ENCODE results near the gene KRT7. TPM values are rescaled to one million over a fixed set of nuclear protein-coding genes. Genes with fewer than 3 reads are reported as not detected.

The KRT7 gene
- total and polyA plus RNA-seq, 2 donors = 2.8 to 34.7 TPM

DNA sequence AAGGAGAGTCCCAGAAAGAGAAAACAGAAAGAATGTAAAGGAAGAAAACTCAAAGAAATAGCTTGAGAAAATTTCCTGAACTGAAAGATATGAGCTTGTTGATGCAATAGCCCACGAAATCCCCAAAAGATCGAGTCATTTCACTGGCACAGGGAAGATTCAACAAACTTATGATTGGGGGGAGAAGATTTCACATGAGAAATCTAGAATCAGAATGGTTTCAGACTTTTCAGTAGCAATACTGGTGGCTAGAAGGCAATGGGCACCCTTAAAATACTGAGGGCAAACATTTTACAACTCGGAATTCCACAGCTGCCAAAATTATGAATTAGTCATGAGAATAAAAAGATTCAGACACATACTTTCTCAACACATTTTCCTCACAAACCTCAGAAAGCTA is 8.9 kb upstream of the KRT7 start:
- DNase-seq (ENCODE audit: low read depth in 6 of 9, low spot score in 9 of 9) = no peak
- WGBS = 78% methylated on average over 3 of the region's 3 CpGs
- no peak overlapping the region for H3K4me3 ChIP-seq (ENCODE audit: low read length in 2 of 2)
- no peaks in the 10 kb centered on the region for H3K36me3 ChIP-seq (ENCODE audit: control insufficient read depth in 2 of 2, insufficient read depth in 2 of 2, low read length in 1 of 2)
- H3K4me1 ChIP-seq (ENCODE audit: control insufficient read depth in 2 of 2, insufficient read depth in 2 of 2, low read length in 2 of 2) = no peaks in the 10 kb centered on the region
- H3K27ac ChIP-seq (ENCODE audit: low read depth in 1 of 2, low read length in 1 of 2) = no peak overlapping the region
- no peaks in the 10 kb centered on the region for H3K9me3 ChIP-seq (ENCODE audit: control insufficient read depth in 2 of 2, insufficient read depth in 1 of 2, low read length in 1 of 2)
- peaks cover 0 to 20% of the 10 kb centered on the region in 2 donors for H3K27me3 ChIP-seq (ENCODE audit: control insufficient read depth in 2 of 2, insufficient read depth in 1 of 2, low read length in 1 of 2)

GRCh38 chr12:52225752-52226151 is 7.3 kb upstream of the KRT7 start:
- peaks cover 2 to 28% of the 10 kb centered on the region in 2 donors for H3K27me3 ChIP-seq (ENCODE audit: control insufficient read depth in 2 of 2, insufficient read depth in 1 of 2, low read length in 1 of 2)
- WGBS = 94% methylated on average over 4 of the region's 4 CpGs
- H3K27ac ChIP-seq (ENCODE audit: low read depth in 1 of 2, low read length in 1 of 2) = no peak overlapping the region
- H3K36me3 ChIP-seq (ENCODE audit: control insufficient read depth in 2 of 2, insufficient read depth in 2 of 2, low read length in 1 of 2) = no peaks in the 10 kb centered on the region
- H3K9me3 ChIP-seq (ENCODE audit: control insufficient read depth in 2 of 2, insufficient read depth in 1 of 2, low read length in 1 of 2) = no peaks in the 10 kb centered on the region
- DNase-seq (ENCODE audit: low read depth in 6 of 9, low spot score in 9 of 9) = no peak
- H3K4me3 ChIP-seq (ENCODE audit: low read length in 2 of 2) = no peak overlapping the region
- no peaks in the 10 kb centered on the region for H3K4me1 ChIP-seq (ENCODE audit: control insufficient read depth in 2 of 2, insufficient read depth in 2 of 2, low read length in 2 of 2)

GRCh38 chr12:52226446-52226845 is 6.6 kb upstream of the KRT7 start:
- 79% methylated on average over 4 of the region's 4 CpGs for WGBS
- no peaks in the 10 kb centered on the region for H3K4me1 ChIP-seq (ENCODE audit: control insufficient read depth in 2 of 2, insufficient read depth in 2 of 2, low read length in 2 of 2)
- DNase-seq (ENCODE audit: low read depth in 6 of 9, low spot score in 9 of 9) = no peak
- H3K9me3 ChIP-seq (ENCODE audit: control insufficient read depth in 2 of 2, insufficient read depth in 1 of 2, low read length in 1 of 2) = no peaks in the 10 kb centered on the region
- H3K27me3 ChIP-seq (ENCODE audit: control insufficient read depth in 2 of 2, insufficient read depth in 1 of 2, low read length in 1 of 2) = peaks cover 3 to 35% of the 10 kb centered on the region in 2 donors
- H3K4me3 ChIP-seq (ENCODE audit: low read length in 2 of 2) = no peak overlapping the region
- H3K36me3 ChIP-seq (ENCODE audit: control insufficient read depth in 2 of 2, insufficient read depth in 2 of 2, low read length in 1 of 2) = no peaks in the 10 kb centered on the region
- no peak overlapping the region for H3K27ac ChIP-seq (ENCODE audit: low read depth in 1 of 2, low read length in 1 of 2)

DNA sequence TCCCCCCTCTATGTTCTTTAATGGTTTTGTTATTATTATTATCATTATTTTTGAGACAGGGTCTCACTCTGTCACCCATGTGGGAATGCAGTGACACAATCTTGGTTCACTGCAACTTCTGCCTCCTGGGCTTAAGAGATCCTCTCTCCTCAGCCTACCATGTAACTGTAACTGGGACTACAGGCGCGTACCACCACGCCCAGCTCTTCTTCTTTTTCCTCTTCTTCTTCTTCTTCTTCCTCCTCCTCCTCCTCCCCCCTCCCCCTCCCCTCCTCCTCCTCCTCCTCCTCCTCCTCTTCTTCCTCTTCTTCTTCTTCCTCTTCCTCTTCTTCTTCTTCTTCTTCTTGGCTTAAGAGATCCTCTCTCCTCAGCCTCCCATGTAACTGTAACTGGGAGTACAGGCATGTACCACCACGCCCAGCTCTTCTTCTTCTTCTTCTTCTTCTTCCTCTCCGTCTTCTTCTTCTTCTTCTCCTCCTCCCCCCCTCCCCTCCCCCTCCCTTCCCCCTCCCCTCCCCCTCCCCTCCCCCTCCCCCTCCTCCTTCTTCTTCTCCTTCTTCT is 5.4 kb upstream of the KRT7 start:
- WGBS = 91% methylated on average over 5 of the region's 5 CpGs

DNA sequence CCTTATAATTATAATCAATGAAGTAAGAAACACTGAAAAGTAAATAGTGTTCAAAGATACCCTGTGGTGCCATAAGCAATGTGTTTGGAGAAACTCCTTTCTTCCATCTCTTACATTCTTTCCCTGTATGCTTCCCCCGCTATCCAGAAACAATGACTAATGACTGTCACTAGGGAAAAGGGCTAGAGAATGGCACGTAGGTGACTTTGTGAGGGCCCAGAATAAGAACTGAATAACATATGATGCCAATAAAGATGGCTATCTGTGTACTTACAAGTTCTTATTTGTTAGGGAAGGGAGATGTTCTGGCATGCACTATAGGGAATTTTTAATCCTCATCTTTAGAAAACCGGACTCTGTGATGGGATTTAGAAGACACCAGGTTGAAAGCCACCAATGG is 4.7 kb upstream of the KRT7 start:
- Histone ChIP-seq H3K9me3 (ENCODE audit: control insufficient read depth in 2 of 2, insufficient read depth in 1 of 2, low read length in 1 of 2) (no peaks in the 10 kb centered on the region), H3K27ac (ENCODE audit: low read depth in 1 of 2, low read length in 1 of 2) (no peak overlapping the region), H3K36me3 (ENCODE audit: control insufficient read depth in 2 of 2, insufficient read depth in 2 of 2, low read length in 1 of 2) (no peaks in the 10 kb centered on the region), H3K4me3 (ENCODE audit: low read length in 2 of 2) (no peak overlapping the region), H3K27me3 (ENCODE audit: control insufficient read depth in 2 of 2, insufficient read depth in 1 of 2, low read length in 1 of 2) (peaks cover 9 to 42% of the 10 kb centered on the region in 2 donors), H3K4me1 (ENCODE audit: control insufficient read depth in 2 of 2, insufficient read depth in 2 of 2, low read length in 2 of 2) (no peaks in the 10 kb centered on the region)
- 74% methylated on average over 3 of the region's 3 CpGs for WGBS
- DNase-seq (ENCODE audit: low read depth in 6 of 9, low spot score in 9 of 9) = no peak

More for the DNA sequence above, 5.4 kb upstream of the KRT7 start:
- DNase-seq (ENCODE audit: low read depth in 6 of 9, low spot score in 9 of 9) = no peak
- no peaks in the 10 kb centered on the region for H3K4me1 ChIP-seq (ENCODE audit: control insufficient read depth in 2 of 2, insufficient read depth in 2 of 2, low read length in 2 of 2)
- H3K27me3 ChIP-seq (ENCODE audit: control insufficient read depth in 2 of 2, insufficient read depth in 1 of 2, low read length in 1 of 2) = peaks cover 3 to 40% of the 10 kb centered on the region in 2 donors
- H3K27ac ChIP-seq (ENCODE audit: low read depth in 1 of 2, low read length in 1 of 2) = no peak overlapping the region
- H3K36me3 ChIP-seq (ENCODE audit: control insufficient read depth in 2 of 2, insufficient read depth in 2 of 2, low read length in 1 of 2) = no peaks in the 10 kb centered on the region
- no peak overlapping the region for H3K4me3 ChIP-seq (ENCODE audit: low read length in 2 of 2)
- no peaks in the 10 kb centered on the region for H3K9me3 ChIP-seq (ENCODE audit: control insufficient read depth in 2 of 2, insufficient read depth in 1 of 2, low read length in 1 of 2)

DNA sequence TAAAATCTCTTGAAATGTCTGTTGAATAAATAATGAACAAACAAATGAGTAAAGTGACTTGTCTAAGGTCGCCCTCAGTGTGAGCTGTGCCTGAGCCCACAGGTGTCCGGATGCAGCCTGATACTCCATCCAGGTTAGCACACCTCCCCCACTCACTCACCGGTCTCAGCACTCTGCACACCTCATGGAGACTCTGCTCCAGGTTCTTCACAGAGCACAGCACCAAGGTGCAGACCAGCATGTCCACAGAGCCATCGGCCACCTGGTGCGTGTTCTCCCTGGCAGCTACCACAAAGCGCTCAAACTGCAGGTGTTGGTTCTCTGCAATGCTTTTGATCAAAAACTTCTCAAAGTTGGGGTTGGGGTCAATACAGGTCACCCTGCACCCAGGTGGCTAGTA is 4.1 kb upstream of the KRT7 start:
- no peak overlapping the region for H3K27ac ChIP-seq (ENCODE audit: low read depth in 1 of 2, low read length in 1 of 2)
- H3K4me1 ChIP-seq (ENCODE audit: control insufficient read depth in 2 of 2, insufficient read depth in 2 of 2, low read length in 2 of 2) = no peaks in the 10 kb centered on the region
- no peaks in the 10 kb centered on the region for H3K36me3 ChIP-seq (ENCODE audit: control insufficient read depth in 2 of 2, insufficient read depth in 2 of 2, low read length in 1 of 2)
- peaks cover 15 to 48% of the 10 kb centered on the region in 2 donors for H3K27me3 ChIP-seq (ENCODE audit: control insufficient read depth in 2 of 2, insufficient read depth in 1 of 2, low read length in 1 of 2)
- no peak overlapping the region for H3K4me3 ChIP-seq (ENCODE audit: low read length in 2 of 2)
- no peaks in the 10 kb centered on the region for H3K9me3 ChIP-seq (ENCODE audit: control insufficient read depth in 2 of 2, insufficient read depth in 1 of 2, low read length in 1 of 2)
- WGBS = 91% methylated on average over 6 of the region's 6 CpGs
- DNase-seq (ENCODE audit: low read depth in 6 of 9, low spot score in 9 of 9) = no peak

- Histone ChIP-seq H3K36me3 (ENCODE audit: control insufficient read depth in 2 of 2, insufficient read depth in 2 of 2, low read length in 1 of 2) (no peaks in the 10 kb centered on the region), H3K27me3 (ENCODE audit: control insufficient read depth in 2 of 2, insufficient read depth in 1 of 2, low read length in 1 of 2) (peaks cover 18 to 58% of the 10 kb centered on the region in 2 donors), H3K9me3 (ENCODE audit: control insufficient read depth in 2 of 2, insufficient read depth in 1 of 2, low read length in 1 of 2) (no peaks in the 10 kb centered on the region), H3K4me1 (ENCODE audit: control insufficient read depth in 2 of 2, insufficient read depth in 2 of 2, low read length in 2 of 2) (no peaks in the 10 kb centered on the region), H3K4me3 (ENCODE audit: low read length in 2 of 2) (no peak overlapping the region), H3K27ac (ENCODE audit: low read depth in 1 of 2, low read length in 1 of 2) (no peak overlapping the region)
- no peak for DNase-seq (ENCODE audit: low read depth in 6 of 9, low spot score in 9 of 9)
- 87% methylated on average over 2 of the region's 2 CpGs for WGBS
Measured at GRCh38 chr12:52229836-52230343, 3.2 kb upstream of the KRT7 start.

- no peak overlapping the region for H3K27ac ChIP-seq (ENCODE audit: low read depth in 1 of 2, low read length in 1 of 2)
- DNase-seq (ENCODE audit: low read depth in 6 of 9, low spot score in 9 of 9) = no peak
- H3K4me1 ChIP-seq (ENCODE audit: control insufficient read depth in 2 of 2, insufficient read depth in 2 of 2, low read length in 2 of 2) = no peaks in the 10 kb centered on the region
- no peak overlapping the region for H3K4me3 ChIP-seq (ENCODE audit: low read length in 2 of 2)
- 83% methylated on average over 8 of the region's 8 CpGs for WGBS
- H3K27me3 ChIP-seq (ENCODE audit: control insufficient read depth in 2 of 2, insufficient read depth in 1 of 2, low read length in 1 of 2) = peaks cover 18 to 64% of the 10 kb centered on the region in 2 donors
- no peaks in the 10 kb centered on the region for H3K9me3 ChIP-seq (ENCODE audit: control insufficient read depth in 2 of 2, insufficient read depth in 1 of 2, low read length in 1 of 2)
- no peaks in the 10 kb centered on the region for H3K36me3 ChIP-seq (ENCODE audit: control insufficient read depth in 2 of 2, insufficient read depth in 2 of 2, low read length in 1 of 2)
Measured at GRCh38 chr12:52230364-52231281, 2.4 kb upstream of the KRT7 start.
